ENCODE measurements around the gene CARF.

- TF ChIP-seq CTCF (optimal IDR thresholded peaks at IDR 0.05 in 1 of 3, IDR thresholded peaks at IDR 0.05 in 1 of 3, conservative IDR thresholded peaks at IDR 0.05 in 1 of 3; ENCODE audit: extremely low read depth in 1 of 3, insufficient read depth in 2 of 3, low read length in 3 of 3), result no peak
- no peak for TF ChIP-seq EZH2 (IDR thresholded peaks at IDR 0.05; ENCODE audit: low read length)
Measured at GRCh38 chr2:202945497-202945896, 33.4 kb downstream of the CARF start.
